Endothelial cell (in vitro differentiated cells): ENCODE results near the gene SLC37A1. TPM values are rescaled to one million over a fixed set of nuclear protein-coding genes. Genes with fewer than 3 reads are reported as not detected.

Experiments used
- DNase-seq: peaks from one replicate; pipeline ENCODE4 v3.0.0; 2021; ENCODE audit warnings: low spot score
- H3K27ac Mint-ChIP-seq: one replicate; pipeline ENCODE4 v1.8.0; 2021; ENCODE audit warnings: mixed read lengths, inconsistent platforms; ENCODE audit not compliant: unreplicated experiment
- H3K27me3 Mint-ChIP-seq: one replicate; pipeline ENCODE4 v1.8.0; 2021; ENCODE audit warnings: mild to moderate bottlenecking, moderate library complexity, mixed read lengths, inconsistent platforms; ENCODE audit not compliant: unreplicated experiment
- H3K36me3 Mint-ChIP-seq: one replicate; pipeline ENCODE4 v1.8.0; 2021; ENCODE audit warnings: mild to moderate bottlenecking, low read depth, mixed read lengths, inconsistent platforms; ENCODE audit not compliant: unreplicated experiment
- H3K4me1 Mint-ChIP-seq: one replicate; pipeline ENCODE4 v1.8.0; 2021; ENCODE audit warnings: mild to moderate bottlenecking, mixed read lengths, inconsistent platforms; ENCODE audit not compliant: unreplicated experiment
- H3K4me3 Mint-ChIP-seq: one replicate; pipeline ENCODE4 v1.8.0; 2021; ENCODE audit warnings: mild to moderate bottlenecking, mixed read lengths, inconsistent platforms; ENCODE audit not compliant: unreplicated experiment
- H3K9me3 Mint-ChIP-seq: one replicate; pipeline ENCODE4 v1.8.0; 2021; ENCODE audit warnings: mixed read lengths, inconsistent platforms; ENCODE audit not compliant: unreplicated experiment
- total RNA-seq: library from RNA; stranded (reverse); fragmentation: NEBNext Ultra II Directional; extraction: Animal tissue kit (Norgen Biotek cat#: 25700); gene quantifications from one replicate; pipeline ENCODE4 v1.2.1, GENCODE V29; 2021; ENCODE audit not compliant: unreplicated experiment
- TF ChIP-seq, protein P1 (sequence below): fragments of 200-600 bp; sonication (generic); IDR thresholded peaks from one replicate; pipeline ENCODE4 v1.5.0; 2021; ENCODE audit warnings: antibody characterized with exemption; ENCODE audit not compliant: unreplicated experiment

Gene SLC37A1
- total RNA-seq, 1 donor from 2014 or later: 12.3 TPM

DNA sequence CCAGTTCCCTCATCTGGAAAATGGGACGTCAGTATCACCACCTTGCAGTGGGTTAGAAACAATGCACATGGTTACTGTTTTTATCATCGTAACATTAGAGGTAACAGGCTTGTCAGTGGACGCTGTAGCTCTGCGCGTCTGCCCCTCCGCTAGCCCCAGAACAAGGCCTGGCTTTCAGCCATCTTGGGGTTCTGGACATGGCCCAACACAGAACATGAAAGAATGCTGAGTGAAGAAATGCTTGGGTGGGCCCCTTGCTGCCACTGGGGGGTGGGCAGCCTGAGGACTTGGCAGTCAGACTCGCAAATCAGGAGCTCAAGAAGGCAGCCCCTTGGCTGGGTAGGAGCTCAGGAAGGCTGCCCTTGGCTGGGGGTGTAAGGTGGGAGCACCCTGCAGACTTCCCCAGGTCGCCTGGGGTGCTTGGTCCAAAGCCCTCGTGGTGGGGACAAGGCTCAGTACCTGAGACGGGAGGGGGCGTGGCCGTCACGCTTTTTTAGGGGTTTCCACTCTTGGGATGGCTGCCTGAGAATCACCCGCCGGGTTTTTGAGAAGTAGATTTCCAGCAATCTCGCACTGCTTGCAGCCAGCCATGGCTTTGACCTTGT lies 51.7 kb downstream of the SLC37A1 start:
- Mint-ChIP-seq H3K27me3 (peaks cover 9% of the 10 kb centered on the region), H3K27ac (no peak overlapping the region), H3K36me3 (peaks cover 25% of the 10 kb centered on the region), H3K4me1 (peaks cover 7% of the 10 kb centered on the region), H3K4me3 (peak overlapping the region; percentile 15), H3K9me3 (no peaks in the 10 kb centered on the region)
- TF ChIP-seq, protein P1, sequence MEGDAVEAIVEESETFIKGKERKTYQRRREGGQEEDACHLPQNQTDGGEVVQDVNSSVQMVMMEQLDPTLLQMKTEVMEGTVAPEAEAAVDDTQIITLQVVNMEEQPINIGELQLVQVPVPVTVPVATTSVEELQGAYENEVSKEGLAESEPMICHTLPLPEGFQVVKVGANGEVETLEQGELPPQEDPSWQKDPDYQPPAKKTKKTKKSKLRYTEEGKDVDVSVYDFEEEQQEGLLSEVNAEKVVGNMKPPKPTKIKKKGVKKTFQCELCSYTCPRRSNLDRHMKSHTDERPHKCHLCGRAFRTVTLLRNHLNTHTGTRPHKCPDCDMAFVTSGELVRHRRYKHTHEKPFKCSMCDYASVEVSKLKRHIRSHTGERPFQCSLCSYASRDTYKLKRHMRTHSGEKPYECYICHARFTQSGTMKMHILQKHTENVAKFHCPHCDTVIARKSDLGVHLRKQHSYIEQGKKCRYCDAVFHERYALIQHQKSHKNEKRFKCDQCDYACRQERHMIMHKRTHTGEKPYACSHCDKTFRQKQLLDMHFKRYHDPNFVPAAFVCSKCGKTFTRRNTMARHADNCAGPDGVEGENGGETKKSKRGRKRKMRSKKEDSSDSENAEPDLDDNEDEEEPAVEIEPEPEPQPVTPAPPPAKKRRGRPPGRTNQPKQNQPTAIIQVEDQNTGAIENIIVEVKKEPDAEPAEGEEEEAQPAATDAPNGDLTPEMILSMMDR: no peak
- DNase-seq: no peak

DNA sequence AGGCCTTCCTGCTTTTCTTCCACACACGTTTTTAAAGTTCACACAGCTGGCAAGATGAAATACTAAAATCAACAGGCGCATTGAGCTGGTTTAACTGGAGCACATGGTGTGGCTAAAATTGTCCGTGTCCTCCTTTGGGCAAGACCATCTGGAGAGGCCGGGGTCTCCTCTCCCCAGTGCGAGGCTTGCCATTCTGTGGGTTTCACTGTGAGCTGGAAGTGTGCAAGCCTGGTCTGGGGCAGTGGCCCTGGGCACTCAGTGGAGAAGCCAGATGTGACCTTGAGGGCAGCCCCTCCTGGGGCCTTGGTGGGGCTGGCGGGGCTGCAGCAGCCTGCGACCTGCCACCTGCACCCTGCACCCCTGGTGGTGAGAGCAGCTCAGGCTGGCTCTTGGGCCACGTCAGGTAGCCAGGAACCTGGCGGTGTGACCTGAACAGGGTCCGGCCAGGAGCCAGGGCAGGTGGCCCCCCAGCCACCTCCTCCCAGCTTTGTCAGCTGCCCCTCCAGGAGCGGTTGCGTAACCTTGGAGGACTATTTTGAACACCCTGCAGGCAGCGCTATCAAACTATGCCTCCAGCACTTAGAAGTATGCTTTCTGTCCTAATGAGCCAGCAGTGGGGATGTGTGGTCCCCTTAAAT lies 52.4 kb downstream of the SLC37A1 start:
- peak overlapping the region; percentile 15 for H3K4me3 Mint-ChIP-seq
- no peaks in the 10 kb centered on the region for H3K9me3 Mint-ChIP-seq
- TF ChIP-seq, protein P1: no peak
- DNase-seq: no peak
- H3K27ac Mint-ChIP-seq: no peak overlapping the region
- H3K27me3 Mint-ChIP-seq: peaks cover 5% of the 10 kb centered on the region
- H3K36me3 Mint-ChIP-seq: peaks cover 22% of the 10 kb centered on the region
- peaks cover 8% of the 10 kb centered on the region for H3K4me1 Mint-ChIP-seq

DNA sequence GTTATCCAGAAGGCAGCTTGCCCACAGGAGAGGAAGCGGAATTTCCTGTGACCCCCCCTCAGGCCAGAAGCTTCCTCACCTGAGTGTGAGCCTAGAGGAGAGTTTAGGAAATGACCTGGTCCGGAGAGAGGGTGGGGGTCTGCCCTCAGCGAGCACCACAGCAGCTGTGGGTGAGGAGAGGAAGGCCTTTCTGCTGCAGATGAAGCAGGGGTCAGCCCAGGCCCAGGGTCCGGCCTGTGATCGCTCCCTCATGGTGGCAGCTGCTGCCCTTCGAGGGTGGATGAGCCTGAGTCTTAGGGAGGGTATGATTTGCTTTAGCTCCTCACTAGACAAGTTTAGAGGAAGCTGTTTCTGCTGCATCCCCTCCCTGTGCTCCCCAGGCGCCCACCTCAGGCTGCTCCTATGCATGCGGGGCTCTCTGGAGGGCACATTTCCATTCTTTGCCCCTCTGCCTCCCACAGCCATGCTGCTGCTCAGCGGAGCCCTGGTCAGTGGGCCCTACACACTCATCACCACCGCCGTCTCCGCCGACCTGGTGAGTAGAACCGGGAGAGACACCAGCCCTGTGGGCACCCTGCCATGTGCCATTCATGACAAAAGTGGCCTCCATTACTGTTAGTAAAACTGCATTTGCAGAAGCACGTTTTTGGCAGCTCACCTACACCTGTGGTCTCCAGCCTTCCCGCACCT lies 53.0 kb downstream of the SLC37A1 start:
- Mint-ChIP-seq H3K9me3 (no peaks in the 10 kb centered on the region), H3K4me1 (peaks cover 13% of the 10 kb centered on the region), H3K4me3 (no peak overlapping the region), H3K36me3 (peaks cover 22% of the 10 kb centered on the region), H3K27me3 (peaks cover 8% of the 10 kb centered on the region), H3K27ac (no peak overlapping the region)
- no peak for DNase-seq
- TF ChIP-seq, protein P1: no peak

DNA sequence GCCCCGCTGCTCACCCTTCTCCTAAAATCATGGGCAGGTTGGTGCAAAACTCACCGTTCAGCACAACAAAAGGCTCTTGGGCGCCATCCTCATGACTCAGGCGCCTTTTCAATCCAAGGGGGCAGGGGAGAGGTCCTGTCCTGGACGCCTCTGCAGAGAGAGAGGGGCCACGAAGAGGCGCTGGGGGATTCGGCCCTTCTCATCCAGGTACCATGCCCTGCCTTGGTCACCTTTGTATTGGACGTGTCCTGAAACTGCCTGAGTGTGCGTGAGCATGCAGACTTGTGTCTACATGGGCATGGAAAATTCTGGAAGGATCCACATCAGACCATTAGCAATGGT lies 53.5 kb downstream of the SLC37A1 start:
- H3K36me3 Mint-ChIP-seq: peaks cover 19% of the 10 kb centered on the region
- no peaks in the 10 kb centered on the region for H3K9me3 Mint-ChIP-seq
- H3K4me1 Mint-ChIP-seq: peaks cover 18% of the 10 kb centered on the region
- TF ChIP-seq, protein P1: no peak
- no peak for DNase-seq
- H3K4me3 Mint-ChIP-seq: no peak overlapping the region
- H3K27me3 Mint-ChIP-seq: peaks cover 8% of the 10 kb centered on the region
- no peak overlapping the region for H3K27ac Mint-ChIP-seq

DNA sequence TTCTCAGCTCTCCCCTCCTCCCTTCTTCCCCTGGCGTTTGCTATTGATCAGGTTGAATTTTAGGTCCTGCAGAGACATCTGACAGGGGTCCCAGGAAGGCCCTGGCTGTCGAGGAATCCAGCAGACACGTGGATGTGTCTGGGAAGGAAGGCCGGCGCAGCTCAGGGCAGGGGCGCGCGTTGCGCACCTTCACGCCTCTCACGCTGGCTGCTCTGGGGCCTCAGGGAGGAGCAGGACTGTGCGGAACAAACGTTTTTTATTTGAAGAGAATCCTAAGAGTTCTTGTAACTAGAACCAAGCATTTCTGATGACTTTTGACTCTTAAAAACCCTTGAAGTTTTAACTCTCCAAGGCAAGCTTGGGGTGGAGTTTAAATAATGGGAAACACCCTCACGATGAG lies 54.2 kb downstream of the SLC37A1 start:
- no peak overlapping the region for H3K27ac Mint-ChIP-seq
- no peak for DNase-seq
- peaks cover 14% of the 10 kb centered on the region for H3K36me3 Mint-ChIP-seq
- H3K4me3 Mint-ChIP-seq: no peak overlapping the region
- no peaks in the 10 kb centered on the region for H3K9me3 Mint-ChIP-seq
- peaks cover 18% of the 10 kb centered on the region for H3K4me1 Mint-ChIP-seq
- H3K27me3 Mint-ChIP-seq: peaks cover 7% of the 10 kb centered on the region
- TF ChIP-seq, protein P1: no peak
